ENCODE data around the gene FAAP100. TPM values are rescaled to one million over a fixed set of nuclear protein-coding genes. Genes with fewer than 3 reads are reported as not detected.
"Not testable (repeated sequence)": the region's sequence is repeated elsewhere in the genome, so short reads cannot be mapped to it uniquely, and the experiment has no call there.

Gene FAAP100
- total RNA-seq, 1 experiment from 2014 or later, result 34.0 TPM

DNA sequence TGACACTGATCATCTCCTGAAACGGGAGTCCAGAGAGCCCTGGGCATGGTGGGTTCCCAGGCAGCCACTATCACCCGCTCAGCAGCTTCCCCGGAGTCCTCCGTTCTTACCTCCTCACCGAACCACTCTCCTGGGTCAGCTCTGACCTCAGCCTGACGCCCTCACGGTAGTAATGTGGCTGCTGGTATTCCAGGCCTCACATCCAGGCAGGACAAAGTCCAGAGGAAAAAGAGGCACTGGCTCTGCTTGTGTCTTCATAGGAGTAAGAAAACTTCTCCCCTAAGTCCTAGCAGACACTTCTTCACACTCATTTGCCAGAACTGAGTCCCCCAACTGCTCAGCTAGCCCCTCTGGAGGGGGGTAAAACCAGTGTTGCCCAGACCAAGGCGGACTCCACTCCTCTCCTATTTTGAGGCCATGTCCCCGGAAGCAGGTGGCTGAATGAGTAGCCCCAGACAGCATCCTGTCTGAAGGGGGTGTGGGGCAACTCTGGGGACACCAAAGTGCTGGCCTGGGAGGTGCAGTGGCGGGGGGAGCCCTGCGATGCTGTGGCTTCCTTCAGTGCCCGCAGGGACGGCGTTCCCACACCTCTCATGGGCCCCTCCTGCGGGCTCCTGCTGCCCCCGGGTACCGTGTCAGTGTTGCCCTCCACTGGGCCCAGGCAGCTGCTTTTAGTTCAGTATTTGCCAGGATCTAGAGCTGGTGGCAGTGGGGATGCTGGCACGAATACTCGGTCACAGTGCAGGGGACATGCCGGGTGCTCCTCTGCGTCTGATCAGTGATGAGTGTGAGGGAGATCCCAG, 18.6 kb downstream of the FAAP100 start:
- TF ChIP-seq CTCF (conservative IDR thresholded peaks at IDR 0.05) (no peak), EZH2 (IDR thresholded peaks at IDR 0.05; ENCODE audit: low read depth) (no peak)
- Histone ChIP-seq H3K9me3 (ENCODE audit: insufficient read depth, low read depth) (no peaks in the 10 kb centered on the region), H3K9me2 (ENCODE audit: insufficient read depth) (no peaks in the 10 kb centered on the region), H3K4me2 (no peak overlapping the region), H3K4me1 (replicated peaks; ENCODE audit: insufficient read depth) (no peaks in the 10 kb centered on the region), H4K20me1 (ENCODE audit: insufficient read depth) (no peaks in the 10 kb centered on the region), H3F3A (ENCODE audit: insufficient read depth, low read depth) (no peaks in the 10 kb centered on the region), H3K27me3 (ENCODE audit: insufficient read depth, low read depth) (peaks cover 4% of the 10 kb centered on the region; the same call in 1 of the 2 replicates), H2AFZ (no peak overlapping the region), H3K27ac (no peak overlapping the region), H3K79me2 (ENCODE audit: low read depth) (no peaks in the 10 kb centered on the region), H3K4me3 (no peak overlapping the region), H3K36me3 (ENCODE audit: low read depth) (no peaks in the 10 kb centered on the region)
- ChIA-PET POLR2A (ENCODE audit: unreplicated experiment) (no interaction called here), CTCF (no interaction called here)
- no peak for DNase-seq
- no TSS peak for BruUV-seq (replicated peaks)
- intact Hi-C loops (cut with micrococcal nuclease; ENCODE audit: unreplicated experiment), result no loop called here

- H3K79me2 ChIP-seq (ENCODE audit: low read depth), result no peaks in the 10 kb centered on the region
- H3K9me2 ChIP-seq (ENCODE audit: insufficient read depth), result no peaks in the 10 kb centered on the region
- no peak overlapping the region for H2AFZ ChIP-seq
- no peak overlapping the region for H3K27ac ChIP-seq
- intact Hi-C loops (cut with micrococcal nuclease; ENCODE audit: unreplicated experiment), result no loop called here
- H3K4me3 ChIP-seq, result no peak overlapping the region
- POLR2A ChIA-PET (ENCODE audit: unreplicated experiment), result no interaction called here
- H3K4me1 ChIP-seq (replicated peaks; ENCODE audit: insufficient read depth), result no peaks in the 10 kb centered on the region
- H4K20me1 ChIP-seq (ENCODE audit: insufficient read depth), result no peaks in the 10 kb centered on the region
- no TSS peak for BruUV-seq (replicated peaks)
- no peak for DNase-seq
- H3F3A ChIP-seq (ENCODE audit: insufficient read depth, low read depth), result no peaks in the 10 kb centered on the region
- TF ChIP-seq CTCF (conservative IDR thresholded peaks at IDR 0.05) (no peak), EZH2 (IDR thresholded peaks at IDR 0.05; ENCODE audit: low read depth) (no peak)
- no peak overlapping the region for H3K4me2 ChIP-seq
- no peaks in the 10 kb centered on the region for H3K36me3 ChIP-seq (ENCODE audit: low read depth)
- no peaks in the 10 kb centered on the region for H3K9me3 ChIP-seq (ENCODE audit: insufficient read depth, low read depth)
- H3K27me3 ChIP-seq (ENCODE audit: insufficient read depth, low read depth), result peaks cover 8% of the 10 kb centered on the region; the same call in 1 of the 2 replicates
- CTCF ChIA-PET, result no interaction called here
Measured at GRCh38 chr17:81532490-81533287, 19.5 kb downstream of the FAAP100 start.

DNA sequence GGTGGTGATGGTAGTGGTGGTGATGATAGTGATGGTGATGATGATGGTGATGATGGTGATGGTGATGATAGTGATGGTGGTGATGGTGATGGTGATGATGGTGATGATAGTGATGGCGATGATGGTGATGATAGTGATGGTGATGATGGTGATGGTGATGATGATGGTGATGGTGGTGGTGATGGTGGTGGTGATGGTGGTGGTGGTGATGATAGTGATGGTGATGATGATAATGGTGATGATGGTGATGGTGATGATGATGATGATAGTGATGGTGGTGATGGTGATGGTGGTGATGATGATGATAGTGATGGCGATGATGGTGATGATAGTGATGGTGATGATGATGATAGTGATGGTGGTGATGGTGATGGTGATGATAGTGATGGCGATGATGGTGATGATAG, 20.2 kb downstream of the FAAP100 start:
- H3K4me2 ChIP-seq; H3K4me1 ChIP-seq (replicated peaks; ENCODE audit: insufficient read depth); intact Hi-C loops (cut with micrococcal nuclease; ENCODE audit: unreplicated experiment); H3F3A ChIP-seq (ENCODE audit: insufficient read depth, low read depth); H3K79me2 ChIP-seq (ENCODE audit: low read depth); H3K4me3 ChIP-seq; DNase-seq; H3K27ac ChIP-seq; H3K9me3 ChIP-seq (ENCODE audit: insufficient read depth, low read depth); BruUV-seq (replicated peaks); H4K20me1 ChIP-seq (ENCODE audit: insufficient read depth); H2AFZ ChIP-seq; H3K36me3 ChIP-seq (ENCODE audit: low read depth); CTCF ChIA-PET; H3K9me2 ChIP-seq (ENCODE audit: insufficient read depth); POLR2A ChIA-PET (ENCODE audit: unreplicated experiment); H3K27me3 ChIP-seq (ENCODE audit: insufficient read depth, low read depth): not testable (repeated sequence)

GRCh38 chr17:81531013-81531412, 21.1 kb downstream of the FAAP100 start:
- H3K79me2 ChIP-seq (ENCODE audit: low read depth); POLR2A ChIA-PET (ENCODE audit: unreplicated experiment); intact Hi-C loops (cut with micrococcal nuclease; ENCODE audit: unreplicated experiment); H3K27ac ChIP-seq; CTCF ChIA-PET; H3K27me3 ChIP-seq (ENCODE audit: insufficient read depth, low read depth); H3K9me3 ChIP-seq (ENCODE audit: insufficient read depth, low read depth); H3K4me3 ChIP-seq; H2AFZ ChIP-seq; H3F3A ChIP-seq (ENCODE audit: insufficient read depth, low read depth); DNase-seq; H3K4me2 ChIP-seq; H3K4me1 ChIP-seq (replicated peaks; ENCODE audit: insufficient read depth); H3K36me3 ChIP-seq (ENCODE audit: low read depth); BruUV-seq (replicated peaks); H3K9me2 ChIP-seq (ENCODE audit: insufficient read depth); H4K20me1 ChIP-seq (ENCODE audit: insufficient read depth): not testable (repeated sequence)
